ENCODE data around the gene TMEM214. TPM values are rescaled to one million over a fixed set of nuclear protein-coding genes. Genes with fewer than 3 reads are reported as not detected.

Gene TMEM214
- total RNA-seq, 1 donor from 2014 or later, result 99.4 TPM

DNA sequence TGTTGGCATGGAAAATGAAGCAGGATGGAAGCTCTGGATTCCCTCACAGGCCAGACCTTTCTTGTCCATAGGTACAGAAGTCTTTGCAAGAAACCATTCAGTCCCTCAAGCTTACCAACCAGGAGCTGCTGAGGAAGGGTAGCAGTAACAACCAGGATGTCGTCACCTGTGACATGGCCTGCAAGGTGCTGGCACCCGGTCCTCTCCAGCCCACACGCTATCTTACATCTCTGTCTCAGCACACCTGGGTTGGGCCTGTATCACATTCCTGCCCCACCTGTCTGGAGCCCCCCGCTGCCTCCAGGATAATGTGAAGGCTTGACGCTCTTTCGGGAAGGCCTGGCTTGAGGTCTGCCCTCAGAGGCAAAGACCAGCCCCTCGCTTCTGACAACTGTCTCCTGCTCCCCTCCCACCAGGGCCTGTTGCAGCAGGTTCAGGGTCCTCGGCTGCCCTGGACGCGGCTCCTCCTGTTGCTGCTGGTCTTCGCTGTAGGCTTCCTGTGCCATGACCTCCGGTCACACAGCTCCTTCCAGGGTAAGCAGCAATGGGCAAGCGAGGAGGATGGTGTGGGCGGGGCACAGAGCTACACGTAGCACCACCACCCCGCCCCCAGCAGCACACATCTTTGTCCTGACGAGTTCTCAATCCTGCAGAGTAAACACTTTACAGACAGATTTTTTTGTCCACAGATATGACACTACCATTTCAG, 6.0 kb downstream of the TMEM214 start:
- intact Hi-C loops (cut with micrococcal nuclease), result no loop called here

DNA sequence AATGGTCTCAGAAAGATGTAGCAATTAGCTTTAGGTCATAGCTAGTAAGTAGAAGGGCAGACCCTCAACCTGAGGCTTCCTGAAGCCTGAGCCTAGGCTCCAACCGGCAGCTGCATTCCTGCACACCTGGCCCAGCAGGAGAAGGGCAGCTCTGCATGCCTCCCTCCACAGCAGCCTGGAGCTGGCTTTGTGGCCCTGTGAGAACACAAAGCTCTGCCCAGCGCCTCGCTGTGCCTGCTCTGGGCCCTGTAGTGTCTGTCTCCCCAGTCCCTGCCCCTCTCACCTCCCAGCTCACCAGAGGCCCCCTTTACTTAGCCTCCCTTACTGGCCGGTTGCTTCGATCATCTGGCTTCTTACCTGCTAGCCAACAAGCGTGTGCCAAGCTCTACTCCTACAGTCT, 6.7 kb downstream of the TMEM214 start:
- intact Hi-C loops (cut with micrococcal nuclease), result no loop called here

DNA sequence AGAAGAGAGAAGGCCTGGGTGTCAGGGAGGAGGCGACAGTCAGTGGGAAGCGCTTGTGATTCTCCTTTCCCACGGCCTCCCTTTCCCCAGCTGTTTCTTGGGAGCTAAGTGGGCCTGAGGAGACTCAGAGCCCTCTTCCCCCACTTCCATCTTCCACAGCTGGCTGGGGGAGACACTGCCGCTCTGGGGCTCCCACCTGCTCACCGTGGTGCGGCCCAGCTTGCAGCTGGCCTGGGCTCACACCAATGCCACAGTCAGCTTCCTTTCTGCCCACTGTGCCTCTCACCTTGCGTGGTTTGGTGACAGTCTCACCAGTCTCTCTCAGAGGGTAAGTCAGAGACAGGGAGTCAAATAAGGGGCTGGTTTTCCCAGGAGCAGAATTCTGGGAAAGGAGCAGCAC, 7.1 kb downstream of the TMEM214 start:
- intact Hi-C loops (cut with micrococcal nuclease), result no loop called here

DNA sequence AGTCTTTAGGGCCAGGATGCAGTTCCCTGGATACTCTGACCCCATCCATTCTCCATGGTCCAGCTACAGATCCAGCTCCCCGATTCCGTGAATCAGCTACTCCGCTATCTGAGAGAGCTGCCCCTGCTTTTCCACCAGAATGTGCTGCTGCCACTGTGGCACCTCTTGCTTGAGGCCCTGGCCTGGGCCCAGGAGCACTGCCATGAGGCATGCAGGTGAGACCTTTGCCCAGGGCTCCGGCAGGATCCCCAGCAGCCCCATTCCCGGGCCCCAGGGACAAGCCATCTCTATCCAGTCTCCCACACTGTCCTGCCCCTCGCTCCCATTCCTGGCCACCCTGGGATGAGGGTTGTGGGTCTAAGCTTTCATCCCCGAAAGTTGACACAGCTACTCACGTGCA, 7.5 kb downstream of the TMEM214 start:
- intact Hi-C loops (cut with micrococcal nuclease), result no loop called here

DNA sequence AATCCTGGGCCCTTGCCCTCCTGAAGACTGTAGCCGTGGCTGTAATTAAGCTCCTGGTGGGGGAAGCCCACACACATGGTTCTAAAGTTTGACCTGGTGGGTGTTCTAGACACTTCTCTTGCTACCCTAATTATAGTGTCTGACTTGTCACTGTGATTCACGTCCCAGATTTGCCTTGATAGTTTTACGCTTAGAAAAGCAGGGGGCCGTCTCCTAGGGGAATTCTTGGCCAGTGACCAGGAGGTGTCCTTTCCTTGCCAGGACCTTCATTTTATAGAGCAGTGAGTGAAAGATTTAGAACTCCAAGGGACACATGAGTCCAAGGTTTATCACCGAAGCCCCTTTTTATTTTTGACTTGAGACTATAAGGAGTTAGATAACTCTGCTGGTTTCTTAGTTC, 9.0 kb downstream of the TMEM214 start:
- intact Hi-C loops (cut with micrococcal nuclease), result no loop called here

DNA sequence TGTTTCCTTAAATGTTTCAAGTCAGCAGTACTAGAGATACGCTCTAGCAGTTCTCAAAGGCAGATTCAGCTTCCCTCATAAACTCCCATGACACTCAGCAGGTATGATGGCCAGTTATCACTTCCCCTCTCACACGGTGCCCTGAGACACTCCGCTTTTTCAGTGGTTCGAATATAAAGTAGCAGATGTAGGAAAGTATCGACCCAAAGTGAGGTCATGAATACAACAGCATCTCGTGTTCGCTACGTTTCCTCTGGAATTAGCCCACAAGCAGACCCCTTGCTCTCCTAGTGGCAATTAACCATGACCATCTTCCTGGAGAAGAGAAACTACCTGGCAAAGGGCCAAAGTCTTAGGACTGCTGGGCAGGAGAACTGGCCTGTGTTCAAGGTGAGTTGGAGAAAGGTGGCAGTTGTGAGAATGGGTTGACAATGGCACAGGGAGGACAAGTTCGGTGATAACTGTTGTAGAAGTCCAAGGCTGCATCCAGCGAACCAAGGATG, 9.4 kb downstream of the TMEM214 start:
- intact Hi-C loops (cut with micrococcal nuclease), result no loop called here

DNA sequence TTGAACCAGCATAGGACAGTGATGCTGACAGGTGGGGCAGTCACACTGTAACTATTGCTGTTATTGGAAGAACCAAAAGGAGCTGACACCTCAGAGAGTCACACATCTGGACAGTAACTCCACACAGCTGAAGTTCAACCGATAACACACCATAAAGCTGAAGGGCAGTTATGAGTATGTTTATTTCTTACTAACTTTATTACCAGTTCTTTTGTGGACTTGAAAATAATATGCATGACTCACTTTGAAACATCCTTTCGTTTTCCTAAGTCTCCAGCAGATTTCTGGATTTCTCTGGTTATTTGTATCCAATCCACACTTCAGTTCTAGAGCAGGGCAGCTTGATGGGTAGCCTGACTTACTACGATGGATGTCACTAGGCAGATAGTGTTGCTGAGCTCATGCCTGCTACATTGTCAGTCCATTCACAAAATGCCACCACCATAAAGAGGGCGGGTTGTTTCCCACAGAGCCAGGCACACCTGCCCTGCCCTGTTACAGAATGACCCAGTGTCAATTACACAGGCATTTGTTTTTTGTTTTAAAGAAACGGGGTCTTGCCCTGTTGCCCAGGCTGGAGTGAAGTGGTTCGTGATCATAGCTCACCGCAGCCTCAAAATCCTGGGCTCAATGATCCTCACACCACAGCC, 10.3 kb downstream of the TMEM214 start:
- intact Hi-C loops (cut with micrococcal nuclease), result no loop called here

DNA sequence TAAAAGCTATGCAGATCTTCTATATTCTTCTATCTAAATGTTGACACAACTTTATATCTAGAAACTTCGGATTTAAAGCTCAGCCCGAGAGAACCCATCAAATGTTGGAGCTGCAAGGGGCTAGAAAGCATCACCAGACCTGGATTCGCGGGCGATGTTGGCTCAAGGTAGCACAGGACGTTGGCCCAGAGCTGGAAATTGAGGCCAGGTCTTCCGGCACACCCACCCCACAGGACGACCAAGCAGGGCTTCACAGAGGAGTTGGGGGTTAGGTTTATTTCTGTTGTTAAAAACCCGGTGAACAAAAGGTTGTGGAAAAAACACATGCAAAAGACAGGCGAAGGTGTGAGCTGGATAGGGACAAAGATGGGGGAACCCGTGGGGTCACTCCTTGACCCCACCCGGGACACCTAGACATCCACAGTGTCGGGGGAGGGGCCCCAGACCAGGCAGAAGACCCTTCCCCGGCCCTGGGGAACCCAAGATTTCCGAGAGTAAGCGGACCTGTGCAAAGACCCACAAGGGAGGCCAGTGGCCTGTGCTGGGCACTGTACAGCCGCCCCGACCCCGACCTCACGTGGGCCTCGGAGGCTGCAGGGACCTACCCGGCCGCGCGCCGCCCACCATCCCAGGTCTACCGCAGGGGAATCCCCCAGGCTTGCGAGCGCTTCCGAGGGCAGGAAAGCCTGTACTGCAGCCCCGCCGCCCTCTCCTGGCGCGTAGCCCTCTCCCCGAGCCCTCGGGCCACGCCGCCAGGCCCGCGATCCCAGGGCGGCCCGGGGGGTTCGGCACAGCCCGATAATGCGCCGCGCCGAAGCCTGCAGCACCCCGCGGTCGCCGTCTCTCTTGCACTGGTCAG, 16.9 kb downstream of the TMEM214 start:
- intact Hi-C loops (cut with micrococcal nuclease), result loop anchor here (1.0 kb wide), 3 partner anchors 17 to 163 kb away; partner anchors contain the start of genes ATRAID, MAPRE3, SLC5A6 and TMEM214

DNA sequence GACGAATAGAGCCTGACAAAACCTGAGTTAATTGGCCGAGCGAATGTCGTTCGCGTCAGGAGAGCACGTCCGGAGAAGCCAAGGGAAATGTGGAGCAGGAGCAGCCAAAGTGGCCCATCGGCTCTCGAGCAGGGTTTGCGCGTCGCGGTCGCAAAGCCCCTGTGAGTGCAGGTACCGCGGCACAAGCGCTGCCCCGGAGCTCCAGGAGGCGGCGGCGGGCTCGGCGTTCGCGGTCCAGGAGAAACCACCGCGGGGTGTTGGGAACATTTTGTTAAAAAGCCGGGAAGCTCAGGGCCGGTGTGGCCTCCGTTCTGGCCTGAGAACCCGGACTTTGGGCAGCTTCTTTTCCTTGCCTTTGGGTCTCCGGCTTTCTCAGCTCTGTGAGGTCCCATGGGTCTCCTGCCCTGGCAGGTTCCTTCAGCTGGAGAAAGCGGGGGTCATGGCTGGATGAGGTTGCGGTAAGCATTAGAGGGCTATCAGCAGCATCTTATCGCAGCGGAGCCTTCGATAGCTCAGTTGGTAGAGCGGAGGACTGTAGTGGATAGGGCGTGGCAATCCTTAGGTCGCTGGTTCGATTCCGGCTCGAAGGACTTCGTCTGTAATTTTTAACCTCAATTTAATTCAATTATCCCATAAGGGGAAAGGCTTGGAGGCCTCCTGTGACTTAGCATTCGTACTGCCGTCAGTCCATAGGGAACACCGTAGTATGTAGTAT, 17.7 kb downstream of the TMEM214 start:
- intact Hi-C loops (cut with micrococcal nuclease), result loop anchor here (1.0 kb wide), 3 partner anchors 18 to 162 kb away; partner anchors contain the start of genes ATRAID, MAPRE3, SLC5A6 and TMEM214

DNA sequence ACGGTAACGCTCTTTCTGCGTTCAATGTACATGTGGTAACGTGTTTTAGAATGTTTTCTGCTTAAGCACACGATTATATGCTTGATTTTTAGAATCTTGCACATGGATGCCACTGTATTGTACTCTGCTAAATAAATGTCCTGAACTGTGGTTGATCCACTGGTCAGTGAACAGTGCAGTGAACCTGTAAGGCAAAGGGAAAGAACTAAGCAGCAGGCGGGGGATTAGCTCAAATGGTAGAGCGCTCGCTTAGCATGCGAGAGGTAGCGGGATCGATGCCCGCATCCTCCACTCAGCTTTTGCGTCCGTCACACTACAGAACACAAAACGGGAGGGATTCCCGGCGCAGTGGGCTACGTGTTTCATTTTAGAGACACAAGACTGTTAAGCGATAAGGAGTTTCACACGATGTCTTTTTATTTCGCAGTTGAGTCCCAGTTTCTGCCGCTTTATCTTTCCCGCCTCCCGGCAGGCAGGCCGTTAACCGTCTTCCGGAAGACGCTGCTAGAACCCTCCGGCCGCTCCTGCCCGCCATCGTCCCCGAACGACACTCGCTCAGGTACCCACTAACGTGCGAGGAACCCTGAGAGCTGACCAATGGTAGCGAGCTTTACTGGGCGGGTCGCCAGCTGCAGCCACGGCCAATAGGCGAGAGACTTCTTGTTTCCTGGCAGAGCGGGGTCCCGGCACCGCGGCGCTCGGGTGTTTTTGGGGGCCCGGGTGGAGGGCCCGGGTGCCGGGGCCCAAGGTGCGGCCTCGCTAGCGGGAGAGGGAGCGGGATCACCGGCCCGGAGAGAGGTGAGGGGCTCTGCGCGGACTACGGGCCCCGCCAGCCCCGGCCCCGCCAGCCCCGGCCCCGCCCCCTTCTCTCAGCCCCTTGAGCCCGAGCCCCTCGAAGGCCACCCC, 18.5 kb downstream of the TMEM214 start, which contains the start of gene AGBL5:
AGBL5 (plus strand) TSS at position 673 of the 906 bp plus-strand sequence. CDS start 1,291 bp downstream, outside the sequence.
- intact Hi-C loops (cut with micrococcal nuclease), result loop anchor here (1.0 kb wide), 7 partner anchors 19 to 161 kb away; partner anchors contain the start of genes ATRAID, KHK, MAPRE3 and OST4

DNA sequence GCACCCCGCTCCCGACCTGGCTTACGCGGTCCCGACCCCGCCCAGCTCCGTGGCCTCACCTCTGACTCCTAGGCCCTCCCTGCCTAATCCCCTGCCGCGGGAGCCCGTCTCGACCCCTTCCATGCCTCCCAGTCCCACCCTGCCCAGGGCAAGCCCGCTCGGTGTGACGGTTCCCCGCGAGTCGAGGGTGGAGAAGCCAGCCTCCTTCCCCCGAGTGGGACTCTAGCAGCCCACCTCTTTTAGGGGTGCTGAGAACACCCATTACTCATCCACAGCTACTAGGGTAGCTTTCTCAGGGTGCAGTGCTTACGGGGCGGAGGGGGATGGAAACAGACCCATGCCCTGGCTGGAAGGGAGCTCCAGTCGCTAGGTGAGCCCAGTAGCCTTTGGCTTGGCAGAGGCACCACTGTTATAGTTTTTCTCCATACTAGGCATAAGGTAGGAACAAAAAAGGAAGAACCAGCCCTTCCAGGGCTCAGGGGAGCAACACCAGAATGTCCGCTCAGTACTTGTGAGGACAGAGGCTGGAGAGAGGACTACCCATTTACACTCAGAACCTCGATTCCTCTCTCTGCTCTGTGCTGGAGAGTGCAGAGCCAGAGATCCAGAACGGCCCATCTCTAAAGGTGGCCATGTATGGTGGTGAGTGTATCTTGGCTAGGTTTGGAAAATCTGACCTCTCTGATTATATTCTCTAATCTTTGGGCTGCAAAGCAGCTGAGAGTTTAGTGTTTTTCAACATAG, 19.3 kb downstream of the TMEM214 start:
- intact Hi-C loops (cut with micrococcal nuclease), result loop anchor here (1.0 kb wide), 4 partner anchors 19 to 82 kb away; partner anchors contain the start of genes KHK, OST4 and PREB

DNA sequence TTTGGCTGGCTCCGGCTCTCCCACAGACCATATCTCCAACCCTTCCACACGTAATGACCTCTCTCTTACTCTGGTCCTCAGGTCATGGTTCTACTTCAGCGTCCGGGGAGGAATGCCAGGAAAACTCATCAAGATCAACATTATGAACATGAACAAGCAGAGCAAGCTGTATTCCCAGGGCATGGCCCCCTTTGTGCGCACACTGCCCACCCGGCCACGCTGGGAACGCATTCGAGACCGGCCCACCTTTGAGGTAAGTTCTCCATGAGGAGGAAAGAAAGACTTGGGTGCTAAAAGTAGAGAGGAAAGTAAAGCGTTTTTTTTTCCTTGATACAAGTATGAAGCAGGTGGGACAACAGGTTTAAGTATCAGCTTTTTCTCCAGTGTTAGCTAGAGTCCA, 20.6 kb downstream of the TMEM214 start:
- intact Hi-C loops (cut with micrococcal nuclease), result no loop called here

DNA sequence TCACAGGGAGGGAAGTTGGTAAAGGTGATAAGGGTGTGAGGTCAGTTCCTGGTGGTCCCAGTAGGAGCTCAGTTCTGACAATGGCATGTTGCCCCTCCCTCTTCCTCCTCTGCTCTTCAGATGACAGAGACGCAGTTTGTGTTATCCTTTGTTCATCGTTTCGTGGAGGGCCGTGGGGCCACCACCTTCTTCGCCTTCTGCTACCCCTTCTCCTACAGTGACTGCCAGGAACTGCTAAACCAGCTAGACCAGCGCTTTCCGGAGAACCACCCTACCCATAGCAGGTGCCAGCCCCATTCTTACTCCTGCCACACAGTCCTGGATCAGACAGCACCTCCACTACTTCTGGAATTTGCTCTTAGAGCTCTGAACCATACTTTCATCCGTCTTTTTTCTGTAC, 21.0 kb downstream of the TMEM214 start:
- intact Hi-C loops (cut with micrococcal nuclease), result no loop called here

DNA sequence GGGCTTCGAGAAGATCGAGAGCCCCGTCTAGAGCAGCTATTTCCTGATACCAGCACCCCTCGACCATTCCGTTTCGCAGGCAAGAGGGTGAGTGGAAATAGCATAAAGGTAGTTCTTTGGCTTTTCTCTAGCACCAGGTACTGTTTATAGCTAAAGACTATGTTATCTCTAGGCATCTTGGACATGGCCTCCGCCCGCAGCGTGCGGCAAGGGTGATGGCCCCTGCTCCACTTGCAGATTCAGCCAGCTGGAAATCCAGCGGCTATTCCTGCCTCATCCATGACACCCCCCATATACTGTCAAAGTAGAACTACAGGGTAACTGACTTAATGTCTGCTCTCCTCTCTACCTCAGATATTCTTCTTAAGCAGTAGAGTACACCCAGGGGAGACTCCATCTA, 22.0 kb downstream of the TMEM214 start:
- intact Hi-C loops (cut with micrococcal nuclease), result no loop called here

DNA sequence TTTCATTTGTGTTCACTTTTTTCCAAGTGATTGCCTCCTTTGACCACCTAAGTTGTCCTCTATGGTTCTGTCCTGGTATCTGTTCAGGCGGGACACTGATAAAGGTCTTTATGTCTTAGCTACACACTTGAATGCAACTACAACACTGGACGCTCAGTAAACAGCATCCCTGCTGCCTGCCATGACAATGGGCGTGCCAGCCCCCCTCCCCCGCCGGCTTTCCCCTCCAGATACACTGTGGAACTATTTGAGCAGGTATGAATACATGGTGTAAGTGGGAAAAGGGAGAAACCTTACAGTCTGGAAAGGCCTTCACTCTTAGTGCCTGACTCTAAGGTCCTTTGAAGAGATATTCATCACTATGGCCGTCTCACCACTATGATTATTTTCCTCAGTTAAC, 24.4 kb downstream of the TMEM214 start:
- intact Hi-C loops (cut with micrococcal nuclease), result no loop called here

DNA sequence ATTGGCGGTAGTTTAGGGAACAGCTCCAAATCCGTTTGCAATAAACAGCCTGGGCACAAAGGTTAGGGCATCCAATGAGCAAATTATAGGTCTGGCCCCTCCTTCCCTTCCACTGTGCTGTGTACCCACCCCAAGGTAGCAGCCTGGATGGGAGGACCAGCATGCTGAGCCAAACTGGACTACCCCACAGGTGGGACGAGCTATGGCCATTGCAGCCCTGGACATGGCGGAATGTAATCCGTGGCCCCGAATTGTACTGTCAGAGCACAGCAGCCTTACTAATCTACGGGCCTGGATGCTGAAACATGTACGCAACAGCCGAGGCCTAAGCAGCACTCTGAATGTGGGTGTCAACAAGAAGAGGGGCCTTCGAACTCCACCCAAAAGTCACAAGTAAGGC, 25.4 kb downstream of the TMEM214 start:
- intact Hi-C loops (cut with micrococcal nuclease), result no loop called here

DNA sequence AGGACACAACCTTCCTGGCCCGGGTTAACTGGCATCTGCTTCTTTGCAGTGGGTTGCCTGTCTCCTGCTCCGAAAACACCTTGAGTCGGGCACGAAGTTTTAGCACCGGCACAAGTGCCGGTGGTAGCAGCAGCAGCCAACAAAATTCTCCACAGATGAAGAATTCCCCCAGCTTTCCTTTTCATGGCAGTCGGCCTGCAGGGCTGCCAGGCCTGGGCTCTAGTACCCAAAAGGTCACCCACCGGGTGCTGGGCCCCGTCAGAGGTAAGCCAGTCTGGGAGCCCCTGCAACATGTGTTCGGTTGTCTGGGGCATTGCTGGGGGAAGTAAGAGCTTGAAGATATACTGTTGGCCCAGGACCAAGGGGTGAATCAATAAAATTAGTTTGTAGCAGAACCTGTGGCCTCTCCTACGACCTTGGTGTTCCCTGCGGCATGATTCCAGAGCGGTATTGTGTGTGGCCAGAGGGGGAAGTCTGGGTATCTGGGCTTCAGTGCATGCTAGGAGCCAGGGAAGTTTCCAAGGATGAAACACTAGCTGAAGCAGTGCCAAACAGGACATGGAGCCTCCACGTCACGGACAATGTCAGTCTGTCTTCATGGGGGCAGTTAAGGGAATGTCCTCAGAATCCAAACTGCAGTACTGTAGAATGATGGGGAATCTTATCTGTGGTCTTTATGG, 26.5 kb downstream of the TMEM214 start:
- intact Hi-C loops (cut with micrococcal nuclease), result no loop called here

DNA sequence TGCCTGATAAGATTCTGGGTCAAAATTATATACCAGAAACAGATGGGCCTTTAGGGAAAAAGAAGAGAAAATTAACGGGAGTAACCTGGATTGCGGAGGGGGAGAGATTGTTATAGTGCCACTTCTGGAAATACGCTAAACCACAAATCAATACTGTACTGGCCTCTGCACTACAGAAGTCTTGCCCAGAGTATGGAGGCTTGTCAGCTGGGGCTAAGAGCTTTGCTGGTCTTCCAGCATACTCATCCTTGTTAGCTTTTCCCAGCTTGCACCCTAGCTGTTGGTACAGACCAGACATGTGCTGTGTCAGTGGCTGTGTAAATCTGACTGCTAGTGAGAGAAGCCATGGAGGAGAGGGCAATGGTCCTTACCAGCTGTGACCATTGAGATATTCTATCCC, 27.6 kb downstream of the TMEM214 start:
- intact Hi-C loops (cut with micrococcal nuclease), result no loop called here

Data from T-helper 2 cell treated with Interferon-gamma antibody and Interleukin-4, amounts not matched to agents 100 ng/mL and 5 ng/mL, for 36 hours (primary cell).